Cardiac muscle cell (in vitro differentiated cells and primary cell): ENCODE results near the gene EDIL3. TPM values are rescaled to one million over a fixed set of nuclear protein-coding genes. Genes with fewer than 3 reads are reported as not detected.
A peak's percentile ranks its signal among the peaks of the same experiment; 100 is the strongest.
"Not testable (repeated sequence)": the region's sequence is repeated elsewhere in the genome, so short reads cannot be mapped to it uniquely, and the experiment has no call there.

Source experiments
- DNase-seq, 2 donors: peaks; one replicate each; pipeline versions ENCODE4 v3.0.0 to v3.0.0-alpha.2; 2010 to 2017; ENCODE audit warnings: low read depth in 1 of 2, low spot score in 1 of 2
- H3K27ac ChIP-seq: fragments of 200-600 bp; sonication (generic); 2 replicates; pipeline ENCODE4 v1.5.1; 2016
- H3K27me3 ChIP-seq: fragments of 200-600 bp; sonication (generic); 2 replicates; pipeline ENCODE4 v1.6.0; 2016; ENCODE audit warnings: control low read depth
- H3K36me3 ChIP-seq: fragments of 200-600 bp; sonication (generic); 2 replicates; pipeline ENCODE4 v1.5.1; 2016; ENCODE audit warnings: control low read depth
- H3K4me1 ChIP-seq: fragments of 200-600 bp; sonication (generic); 2 replicates; pipeline ENCODE4 v1.8.1; 2017; ENCODE audit warnings: low read depth, mild to moderate bottlenecking, mixed run types
- H3K4me3 ChIP-seq: fragments of 200-600 bp; sonication (generic); 2 replicates; pipeline ENCODE4 v1.5.1; 2016; ENCODE audit warnings: mild to moderate bottlenecking
- H3K9me3 ChIP-seq: fragments of 200-600 bp; sonication (generic); 2 replicates; pipeline ENCODE4 v1.5.1; 2017; ENCODE audit warnings: low read depth, mild to moderate bottlenecking, control low read depth
- polyA plus RNA-seq: library from polyadenylated mRNA; unstranded; fragments of >200 nt; fragmentation: Nextera tagmentation; extraction: Ambion mirVana; gene quantifications from 2 replicates; pipeline ENCODE4 v1.2.1, GENCODE V29; 2016
- total RNA-seq: library from RNA; depleted of rRNA; stranded (reverse); fragments of >200 nt; gene quantifications from 2 replicates; pipeline ENCODE4 v1.2.3, GENCODE V29; 2016
- TF ChIP-seq, protein P1 (sequence below): IDR thresholded peaks from 2 replicates; pipeline ENCODE4 v1.5.1; 2012; ENCODE audit warnings: low read depth, mild to moderate bottlenecking, low read length

The EDIL3 gene
- total and polyA plus RNA-seq, 2 experiments from 2014 or later: 7.2 to 7.7 TPM

DNA sequence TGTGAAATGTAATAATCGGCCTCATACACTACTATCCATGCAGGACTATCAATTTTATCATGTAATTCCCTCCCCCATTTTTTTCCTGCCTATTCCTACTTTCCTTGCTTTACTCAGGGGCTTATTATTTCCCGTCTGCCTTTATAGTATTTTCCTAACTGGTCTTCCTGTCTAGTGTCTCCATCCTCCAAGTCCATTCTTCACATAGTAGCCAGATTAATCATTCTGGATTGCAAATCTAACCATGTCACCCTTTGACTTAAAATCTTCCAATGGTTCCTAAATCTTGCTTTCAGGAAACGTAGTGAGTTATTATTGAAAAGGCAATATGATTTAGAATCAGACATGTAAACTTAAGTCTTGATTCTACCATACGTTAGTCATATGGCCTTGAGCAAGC lies 356.6 kb downstream of the EDIL3 start:
- H3K27ac ChIP-seq: no peak overlapping the region
- TF ChIP-seq, protein P1, sequence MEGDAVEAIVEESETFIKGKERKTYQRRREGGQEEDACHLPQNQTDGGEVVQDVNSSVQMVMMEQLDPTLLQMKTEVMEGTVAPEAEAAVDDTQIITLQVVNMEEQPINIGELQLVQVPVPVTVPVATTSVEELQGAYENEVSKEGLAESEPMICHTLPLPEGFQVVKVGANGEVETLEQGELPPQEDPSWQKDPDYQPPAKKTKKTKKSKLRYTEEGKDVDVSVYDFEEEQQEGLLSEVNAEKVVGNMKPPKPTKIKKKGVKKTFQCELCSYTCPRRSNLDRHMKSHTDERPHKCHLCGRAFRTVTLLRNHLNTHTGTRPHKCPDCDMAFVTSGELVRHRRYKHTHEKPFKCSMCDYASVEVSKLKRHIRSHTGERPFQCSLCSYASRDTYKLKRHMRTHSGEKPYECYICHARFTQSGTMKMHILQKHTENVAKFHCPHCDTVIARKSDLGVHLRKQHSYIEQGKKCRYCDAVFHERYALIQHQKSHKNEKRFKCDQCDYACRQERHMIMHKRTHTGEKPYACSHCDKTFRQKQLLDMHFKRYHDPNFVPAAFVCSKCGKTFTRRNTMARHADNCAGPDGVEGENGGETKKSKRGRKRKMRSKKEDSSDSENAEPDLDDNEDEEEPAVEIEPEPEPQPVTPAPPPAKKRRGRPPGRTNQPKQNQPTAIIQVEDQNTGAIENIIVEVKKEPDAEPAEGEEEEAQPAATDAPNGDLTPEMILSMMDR: no peak
- no peaks in the 10 kb centered on the region for H3K9me3 ChIP-seq

DNA sequence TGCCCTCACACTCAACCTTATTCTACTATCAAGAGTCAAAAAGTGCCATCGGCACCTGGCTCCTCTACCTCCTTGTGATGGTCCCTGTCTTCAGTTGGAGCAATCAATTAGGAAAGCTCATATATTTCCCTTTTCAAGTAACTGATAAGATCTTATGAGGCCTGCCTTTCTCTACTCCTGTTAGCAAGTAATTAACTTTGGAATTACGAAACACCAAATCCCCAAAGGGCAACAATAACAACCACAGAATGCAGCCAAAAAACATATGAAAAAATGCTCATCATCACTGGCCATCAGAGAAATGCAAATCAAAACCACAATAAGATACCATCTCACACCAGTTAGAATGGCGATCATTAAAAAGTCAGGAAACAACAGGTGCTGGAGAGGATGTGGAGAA lies 366.2 kb downstream of the EDIL3 start:
- H3K4me1 ChIP-seq, H3K4me3 ChIP-seq, H3K9me3 ChIP-seq, H3K27me3 ChIP-seq, DNase-seq, H3K36me3 ChIP-seq, H3K27ac ChIP-seq: not testable (repeated sequence)

More for the DNA sequence above, 356.6 kb downstream of the EDIL3 start:
- Histone ChIP-seq H3K4me1 (no peaks in the 10 kb centered on the region), H3K36me3 (no peaks in the 10 kb centered on the region), H3K4me3 (no peak overlapping the region), H3K27me3 (no peaks in the 10 kb centered on the region)
- peak in 1 of 2 donors; percentile 41 for DNase-seq

DNA sequence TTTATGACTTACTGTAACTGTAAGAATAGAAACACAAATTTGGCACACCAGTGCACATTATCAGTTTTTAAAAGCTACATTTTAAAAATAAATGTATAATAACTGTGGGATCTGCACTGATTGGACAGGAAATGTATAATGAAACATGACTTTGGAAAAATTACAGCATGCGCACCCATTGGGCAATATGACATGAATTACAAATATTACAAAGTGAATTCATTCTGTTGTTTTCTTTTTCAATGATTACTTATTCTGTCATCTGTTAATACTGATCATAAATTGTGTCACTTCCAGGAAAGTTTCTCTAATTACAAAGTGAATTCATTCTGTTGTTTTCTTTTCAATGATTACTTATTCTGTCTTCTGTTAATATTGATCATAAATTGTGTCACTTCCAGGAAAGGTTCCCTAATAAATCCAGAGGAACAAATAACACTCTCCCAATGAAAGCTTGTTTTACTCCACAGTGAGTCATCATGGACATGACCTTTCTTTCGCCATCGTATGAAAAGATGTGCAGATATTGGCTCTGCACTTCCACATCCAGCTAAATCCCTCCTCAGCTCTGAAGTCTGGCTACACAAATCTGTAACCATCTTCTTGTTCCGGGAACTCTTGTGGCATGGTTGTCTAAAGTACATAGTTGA lies 367.0 kb downstream of the EDIL3 start:
- H3K4me3 ChIP-seq: no peak overlapping the region
- TF ChIP-seq, protein P1: no peak
- no peaks in the 10 kb centered on the region for H3K4me1 ChIP-seq
- H3K36me3 ChIP-seq: no peaks in the 10 kb centered on the region
- no peaks in the 10 kb centered on the region for H3K27me3 ChIP-seq
- no peak overlapping the region for H3K27ac ChIP-seq
- H3K9me3 ChIP-seq: no peaks in the 10 kb centered on the region
- peak in 1 of 2 donors; percentile 17 for DNase-seq

DNA sequence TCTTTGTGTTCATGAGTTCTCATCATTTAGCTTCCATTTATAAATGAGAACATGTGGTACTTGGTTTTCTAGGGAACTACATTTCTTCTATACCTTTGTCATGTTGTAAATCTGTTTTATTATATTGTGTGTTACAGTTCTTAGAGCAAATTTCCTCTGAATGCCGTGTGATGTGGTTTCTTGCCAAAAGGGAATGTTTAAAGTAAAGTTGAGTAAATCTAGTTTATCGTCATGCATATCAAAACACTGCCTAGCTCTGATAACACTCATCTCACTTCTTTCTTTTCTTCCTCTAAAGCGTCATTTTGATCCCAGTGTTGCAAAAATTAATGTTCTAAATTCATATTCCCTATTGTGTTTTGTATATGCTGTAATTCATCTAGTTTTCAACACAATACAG lies 368.6 kb downstream of the EDIL3 start:
- no peaks in the 10 kb centered on the region for H3K36me3 ChIP-seq
- TF ChIP-seq, protein P1: no peak

DNA sequence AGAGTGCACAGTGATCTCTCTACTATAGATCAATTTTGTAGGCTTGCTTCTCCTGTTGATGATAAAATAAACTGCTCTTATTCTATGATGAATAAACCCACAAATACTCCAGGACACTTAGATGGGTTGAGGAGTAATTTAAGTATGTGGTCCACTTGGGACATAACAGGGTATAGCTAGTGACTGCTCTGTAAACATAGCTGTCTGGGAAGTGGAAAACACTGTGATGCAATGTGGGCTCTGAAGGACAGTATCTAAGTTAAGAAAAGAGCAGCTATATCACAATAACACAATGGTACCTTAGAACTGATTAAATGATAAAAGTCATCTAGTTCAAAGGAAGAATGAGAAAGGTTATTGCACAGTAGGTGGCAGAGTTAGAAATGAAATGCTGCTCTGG lies 369.7 kb downstream of the EDIL3 start:
- no peak overlapping the region for H3K4me3 ChIP-seq
- no peaks in the 10 kb centered on the region for H3K27me3 ChIP-seq
- no peaks in the 10 kb centered on the region for H3K9me3 ChIP-seq
- no peak for DNase-seq
- no peaks in the 10 kb centered on the region for H3K36me3 ChIP-seq
- no peaks in the 10 kb centered on the region for H3K4me1 ChIP-seq
- TF ChIP-seq, protein P1: no peak
- H3K27ac ChIP-seq: no peak overlapping the region

More for the DNA sequence above, 368.6 kb downstream of the EDIL3 start:
- no peaks in the 10 kb centered on the region for H3K9me3 ChIP-seq
- no peak overlapping the region for H3K4me3 ChIP-seq
- no peak overlapping the region for H3K27ac ChIP-seq
- no peak for DNase-seq
- no peaks in the 10 kb centered on the region for H3K27me3 ChIP-seq
- H3K4me1 ChIP-seq: no peaks in the 10 kb centered on the region

DNA sequence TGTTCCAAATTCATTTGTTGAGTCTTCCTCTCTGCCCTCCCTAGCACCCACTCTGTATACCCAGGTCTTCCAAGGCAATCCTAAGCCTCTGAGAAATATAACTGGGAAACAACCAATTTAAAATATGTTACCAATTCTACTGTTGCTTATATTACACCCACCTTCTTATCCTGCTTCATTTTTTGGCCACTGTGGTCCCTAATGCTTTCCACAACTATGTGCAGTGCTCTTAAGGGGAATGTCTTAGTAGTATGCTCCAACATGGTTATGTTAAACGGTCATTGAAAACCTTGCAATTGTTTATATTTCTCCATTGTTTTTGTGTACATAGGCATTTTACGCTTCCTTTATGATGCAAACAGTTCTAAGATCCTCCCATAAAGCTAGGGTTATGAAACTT lies 390.9 kb downstream of the EDIL3 start:
- Histone ChIP-seq H3K36me3 (no peaks in the 10 kb centered on the region), H3K27ac (no peak overlapping the region), H3K4me1 (no peaks in the 10 kb centered on the region), H3K9me3 (no peaks in the 10 kb centered on the region), H3K4me3 (no peak overlapping the region), H3K27me3 (no peaks in the 10 kb centered on the region)
- TF ChIP-seq, protein P1: no peak
- DNase-seq: no peak
